Measurements from ENCODE around the gene EIF1AD.

DNA sequence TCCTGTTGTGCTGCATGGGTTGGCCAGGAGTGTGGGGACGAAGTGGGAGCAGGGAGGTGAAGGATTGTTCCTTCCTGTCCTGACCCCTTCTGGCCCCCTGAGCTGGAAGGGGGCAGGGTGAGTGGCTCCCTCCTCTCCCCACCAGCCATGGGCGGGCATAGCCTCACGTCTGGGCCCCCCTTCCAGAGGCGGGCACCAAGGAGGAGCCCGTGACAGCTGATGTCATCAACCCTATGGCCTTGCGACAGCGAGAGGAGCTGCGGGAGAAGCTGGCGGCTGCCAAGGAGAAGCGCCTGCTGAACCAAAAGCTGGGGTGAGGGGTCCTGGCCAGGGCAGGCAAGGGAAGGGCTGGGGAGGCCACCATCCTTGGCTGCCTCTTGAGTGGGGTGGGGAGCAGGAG, 37.1 kb downstream of the EIF1AD start:
- TF ChIP-seq, protein P1, sequence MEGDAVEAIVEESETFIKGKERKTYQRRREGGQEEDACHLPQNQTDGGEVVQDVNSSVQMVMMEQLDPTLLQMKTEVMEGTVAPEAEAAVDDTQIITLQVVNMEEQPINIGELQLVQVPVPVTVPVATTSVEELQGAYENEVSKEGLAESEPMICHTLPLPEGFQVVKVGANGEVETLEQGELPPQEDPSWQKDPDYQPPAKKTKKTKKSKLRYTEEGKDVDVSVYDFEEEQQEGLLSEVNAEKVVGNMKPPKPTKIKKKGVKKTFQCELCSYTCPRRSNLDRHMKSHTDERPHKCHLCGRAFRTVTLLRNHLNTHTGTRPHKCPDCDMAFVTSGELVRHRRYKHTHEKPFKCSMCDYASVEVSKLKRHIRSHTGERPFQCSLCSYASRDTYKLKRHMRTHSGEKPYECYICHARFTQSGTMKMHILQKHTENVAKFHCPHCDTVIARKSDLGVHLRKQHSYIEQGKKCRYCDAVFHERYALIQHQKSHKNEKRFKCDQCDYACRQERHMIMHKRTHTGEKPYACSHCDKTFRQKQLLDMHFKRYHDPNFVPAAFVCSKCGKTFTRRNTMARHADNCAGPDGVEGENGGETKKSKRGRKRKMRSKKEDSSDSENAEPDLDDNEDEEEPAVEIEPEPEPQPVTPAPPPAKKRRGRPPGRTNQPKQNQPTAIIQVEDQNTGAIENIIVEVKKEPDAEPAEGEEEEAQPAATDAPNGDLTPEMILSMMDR (IDR thresholded peaks at IDR 0.05), result no peak
- TF ChIP-seq POLR2A (IDR thresholded peaks at IDR 0.05), result no peak
- TF ChIP-seq EP300 (IDR thresholded peaks at IDR 0.05), result no peak
